Esophagus muscularis mucosa (tissue), 4 donors: Measurements from ENCODE around the gene CYP19A1. TPM values are rescaled to one million over a fixed set of nuclear protein-coding genes. Genes with fewer than 3 reads are reported as not detected.

Experiments
- DNase-seq: peaks from one replicate; pipeline ENCODE4 v3.0.0-alpha.2; 2017; ENCODE audit errors: extremely low spot score
- H3K27ac ChIP-seq, 4 donors: fragments of 200-600 bp; sonication (generic); replicated peaks in 1 of 4; 1 replicate in 3 of 4; 2 replicates in 1 of 4; pipeline ENCODE4 v1.5.1; 2016 to 2019; ENCODE audit warnings: mild to moderate bottlenecking in 1 of 4
- H3K27me3 ChIP-seq, 4 donors: fragments of 200-600 bp; sonication (generic); one replicate each; pipeline versions ENCODE4 v1.5.1 to v1.6.0; 2016 to 2019
- H3K36me3 ChIP-seq, 4 donors: fragments of 200-600 bp; sonication (generic); one replicate each; pipeline ENCODE4 v1.5.1; 2016 to 2019
- H3K4me1 ChIP-seq, 4 donors: fragments of 200-600 bp; sonication (generic); one replicate each; pipeline ENCODE4 v1.5.1; 2016 to 2019
- H3K4me3 ChIP-seq, 4 donors: fragments of 200-600 bp; sonication (generic); 1 replicate in 2 of 4; 2 replicates in 2 of 4; pipeline ENCODE4 v1.5.1; 2016 to 2019; ENCODE audit warnings: mild to moderate bottlenecking in 4 of 4, moderate library complexity in 1 of 4
- H3K9me3 ChIP-seq, 4 donors: fragments of 200-600 bp; sonication (generic); 1 replicate in 3 of 4; 2 replicates in 1 of 4; pipeline ENCODE4 v1.5.1; 2016 to 2019
- CTCF ChIP-seq, 3 experiments: fragments of 200-600 bp in 2 of 3; fragments of 450-650 bp in 1 of 3; sonication (generic) in 2 of 3; IDR thresholded peaks; one replicate each; pipeline ENCODE4 v1.5.1; 2017 to 2019; ENCODE audit warnings: antibody characterized with exemption in 3 of 3, mild to moderate bottlenecking in 2 of 3, moderate library complexity in 1 of 3
- EP300 ChIP-seq: sonication (generic); formaldehyde crosslinking; IDR thresholded peaks from one replicate; pipeline ENCODE4 v1.6.1; 2017; ENCODE audit warnings: antibody characterized with exemption
- POLR2A ChIP-seq: fragments of 450-650 bp; IDR thresholded peaks from one replicate; pipeline ENCODE4 v1.6.1; 2017; ENCODE audit warnings: antibody characterized with exemption, moderate library complexity, mild to moderate bottlenecking, low read depth
- POLR2AphosphoS5 ChIP-seq, 2 donors: sonication (generic); formaldehyde crosslinking; IDR thresholded peaks; one replicate each; pipeline ENCODE4 v1.6.1; 2017; ENCODE audit warnings: antibody characterized with exemption in 2 of 2
- WGBS: methylation state at CpG from one replicate; pipeline ENCODE4 v1.1.5; 2018; 5-methylcytosine and 5-hydroxymethylcytosine counted together
- intact Hi-C: fragments of 100-400 bp; cut with DNase I; formaldehyde crosslinking; loops from one replicate; pipeline ENCODE4 v1.15.1; 2023
- total RNA-seq, 4 donors: library from RNA; depleted of rRNA; stranded (reverse); fragments of >200 nt; gene quantifications; one replicate each; pipeline versions ENCODE4 v1.1.0 to v1.2.1, GENCODE V29; 2016

Gene CYP19A1
- 1 to 10 TPM in 3 of 4 donors, not detected in 1; 1.5 to 3.5 (median 2.1) TPM for total RNA-seq

DNA sequence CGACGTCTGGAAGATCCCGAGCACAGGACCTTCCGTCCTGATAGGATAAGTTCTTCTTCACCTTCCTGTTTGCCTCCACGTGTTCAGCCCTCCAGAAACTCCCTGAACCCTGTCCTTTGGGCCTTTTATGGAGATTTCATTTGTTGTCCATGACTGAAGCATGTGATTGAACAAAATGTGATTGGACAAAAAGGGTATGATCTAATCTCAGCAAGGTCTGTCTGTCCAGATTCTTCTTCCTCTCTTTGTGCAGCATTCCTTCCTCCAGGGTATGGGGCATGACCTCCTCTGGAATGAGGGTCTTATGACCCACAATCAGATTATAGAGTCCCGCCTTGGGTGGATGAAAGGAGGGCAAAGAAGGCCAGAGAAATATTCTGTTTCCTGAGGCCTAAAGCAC lies at the start of gene CYP19A1:
CYP19A1 (minus strand) TSS at position 101 of the 400 bp plus-strand sequence. CDS start 95,684 bp downstream, outside the sequence.
- Histone ChIP-seq H3K36me3 (no peaks in the 10 kb centered on the region), H3K4me1 (peaks cover 48 to 65% (median 61%) of the 10 kb centered on the region in 4 donors), H3K9me3 (no peaks in the 10 kb centered on the region), H3K27me3 (peaks cover 0 to 18% (median 0%) of the 10 kb centered on the region in 4 donors), H3K4me3 (no peak within 1 kb of the TSS), H3K27ac (peak within 1 kb of the TSS in 3 of 4 donors; percentile 34 to 70 (median 67))
- TF ChIP-seq POLR2A (no peak), EP300 (no peak), POLR2AphosphoS5 (IDR thresholded peaks at IDR 0.05) (no peak), CTCF (IDR thresholded peaks at IDR 0.05) (no peak)
- no peak for DNase-seq
- 81% methylated on average over 6 of the region's 6 CpGs for WGBS
- intact Hi-C loops = no loop called here

- H3K27me3 ChIP-seq = peaks cover 0 to 22% (median 0%) of the 10 kb centered on the region in 4 donors
- 87% methylated on average over 3 of the region's 3 CpGs for WGBS
- no peak overlapping the region for H3K27ac ChIP-seq
- no peak overlapping the region for H3K4me3 ChIP-seq
- H3K9me3 ChIP-seq = no peaks in the 10 kb centered on the region
- intact Hi-C loops = no loop called here
- DNase-seq = no peak
- no peaks in the 10 kb centered on the region for H3K4me1 ChIP-seq
- H3K36me3 ChIP-seq = no peaks in the 10 kb centered on the region
- TF ChIP-seq EP300 (no peak), POLR2A (no peak)
These were observed 49.3 kb upstream of the CYP19A1 start for GRCh38 chr15:51387699-51388041.

DNA sequence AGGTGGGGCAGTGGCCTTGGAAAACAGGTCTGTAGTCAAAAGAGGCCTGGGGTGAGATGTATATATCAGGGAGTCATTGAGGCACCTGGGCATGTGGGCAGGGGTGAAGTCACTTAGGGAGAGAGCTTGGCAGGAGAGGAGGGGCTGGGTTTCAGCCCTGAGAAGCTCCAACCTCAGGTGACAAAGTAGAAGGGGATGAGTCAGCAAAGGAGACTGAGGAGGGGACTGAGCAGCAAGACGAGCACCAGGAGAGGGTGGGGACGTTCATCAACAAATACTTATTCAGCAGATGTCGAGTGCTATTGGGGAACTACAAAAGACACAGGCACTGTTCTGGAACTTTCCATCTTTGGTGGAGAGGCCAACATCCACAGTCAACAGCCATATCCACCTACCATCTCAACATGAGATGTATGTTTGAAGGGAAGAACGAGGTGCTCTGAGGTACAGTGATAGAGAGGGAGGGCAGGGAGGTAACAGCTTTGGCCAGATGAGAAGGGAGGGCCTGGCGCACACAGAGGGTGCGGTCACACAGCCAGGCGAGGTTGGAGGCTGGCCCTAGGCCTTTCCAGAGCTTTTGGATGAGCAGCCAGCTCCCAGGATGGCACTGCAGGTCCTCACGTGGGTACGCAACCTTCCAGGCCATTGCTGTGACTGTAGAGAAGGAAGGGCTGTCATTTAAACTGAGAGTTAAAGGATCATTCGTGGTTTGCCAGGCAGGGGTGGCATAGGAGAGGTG lies 48.7 kb upstream of the CYP19A1 start:
- no peaks in the 10 kb centered on the region for H3K4me1 ChIP-seq
- no peaks in the 10 kb centered on the region for H3K9me3 ChIP-seq
- no peak overlapping the region for H3K27ac ChIP-seq
- intact Hi-C loops = no loop called here
- H3K27me3 ChIP-seq = peaks cover 0 to 22% (median 0%) of the 10 kb centered on the region in 4 donors
- no peak for DNase-seq
- no peaks in the 10 kb centered on the region for H3K36me3 ChIP-seq
- no peak overlapping the region for H3K4me3 ChIP-seq
- WGBS = 80% methylated on average over 10 of the region's 10 CpGs
- TF ChIP-seq EP300 = no peak
- TF ChIP-seq CTCF (IDR thresholded peaks at IDR 0.05) = no peak
- TF ChIP-seq POLR2AphosphoS5 (IDR thresholded peaks at IDR 0.05) = no peak
- TF ChIP-seq POLR2A = no peak

DNA sequence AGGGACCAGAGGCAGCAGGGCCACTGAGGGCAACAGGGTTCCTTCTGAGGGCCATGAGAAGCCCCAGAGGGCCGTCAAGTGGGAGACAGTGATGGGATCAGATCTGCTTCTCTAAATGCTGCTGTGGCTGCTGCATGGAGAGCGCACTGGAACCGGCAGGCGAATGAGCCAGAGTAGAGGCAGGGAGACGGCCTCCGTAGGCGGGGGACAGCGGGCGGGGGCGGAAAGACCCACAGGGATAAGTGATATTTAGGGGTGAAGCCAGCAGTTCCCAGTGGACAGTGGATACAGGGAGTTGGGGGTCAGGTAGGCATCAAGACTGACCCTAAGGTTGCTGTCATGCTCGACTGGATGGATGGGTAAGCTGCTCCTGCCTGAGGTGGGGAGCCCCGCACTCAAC lies 48.1 kb upstream of the CYP19A1 start:
- Histone ChIP-seq H3K36me3 (no peaks in the 10 kb centered on the region), H3K4me3 (no peak overlapping the region), H3K27ac (no peak overlapping the region), H3K4me1 (no peaks in the 10 kb centered on the region), H3K9me3 (no peaks in the 10 kb centered on the region), H3K27me3 (peaks cover 0 to 22% (median 0%) of the 10 kb centered on the region in 4 donors)
- TF ChIP-seq EP300 (no peak), POLR2AphosphoS5 (IDR thresholded peaks at IDR 0.05) (no peak), POLR2A (no peak), CTCF (IDR thresholded peaks at IDR 0.05) (no peak)
- 95% methylated on average over 12 of the region's 12 CpGs for WGBS
- intact Hi-C loops = no loop called here
- no peak for DNase-seq

DNA sequence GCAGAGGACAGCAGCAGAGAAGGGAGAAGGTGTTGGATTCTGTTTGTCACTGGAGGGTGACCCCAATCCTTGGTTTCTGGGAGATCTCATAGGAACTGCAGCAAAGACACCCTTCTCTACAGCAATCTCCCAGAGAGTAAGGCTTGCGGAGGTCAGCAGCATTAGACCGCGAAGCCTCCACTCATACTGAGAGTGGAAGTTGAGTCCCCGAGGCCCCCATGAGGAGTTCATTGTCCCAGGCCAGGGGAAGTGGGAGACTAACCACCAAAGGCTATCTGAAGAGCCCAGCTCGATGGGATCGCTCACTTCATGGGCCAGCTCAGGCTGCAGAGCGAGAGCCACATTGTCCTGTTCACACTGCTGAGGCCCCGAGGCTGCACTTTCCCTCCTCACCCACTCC lies 47.6 kb upstream of the CYP19A1 start:
- no peak overlapping the region for H3K27ac ChIP-seq
- H3K27me3 ChIP-seq = peaks cover 0 to 22% (median 0%) of the 10 kb centered on the region in 4 donors
- 91% methylated on average over 7 of the region's 8 CpGs for WGBS
- H3K9me3 ChIP-seq = no peaks in the 10 kb centered on the region
- H3K36me3 ChIP-seq = no peaks in the 10 kb centered on the region
- H3K4me1 ChIP-seq = peaks cover 0 to 3% (median 2%) of the 10 kb centered on the region in 4 donors
- H3K4me3 ChIP-seq = no peak overlapping the region
- DNase-seq = no peak
- intact Hi-C loops = no loop called here
- TF ChIP-seq POLR2A (no peak), CTCF (IDR thresholded peaks at IDR 0.05) (no peak), POLR2AphosphoS5 (IDR thresholded peaks at IDR 0.05) (no peak), EP300 (no peak)
